ENCODE results near the gene SERPINA4.

- TF ChIP-seq CTCF (conservative IDR thresholded peaks at IDR 0.05 in 1 of 2, IDR thresholded peaks at IDR 0.05 in 1 of 2; ENCODE audit: low read depth in 1 of 2, low read length in 2 of 2): no peak
- no peak for TF ChIP-seq EZH2 (IDR thresholded peaks at IDR 0.05; ENCODE audit: low read length, missing control alignments)
Observed at GRCh38 chr14:94575730-94576585, 14.7 kb downstream of the SERPINA4 start.

All from fibroblast of lung (primary cell).